ENCODE results near the gene ZNF385B. TPM values are rescaled to one million over a fixed set of nuclear protein-coding genes. Genes with fewer than 3 reads are reported as not detected.

The ZNF385B gene
- total RNA-seq, 1 experiment from 2014 or later, result 9.3 TPM

DNA sequence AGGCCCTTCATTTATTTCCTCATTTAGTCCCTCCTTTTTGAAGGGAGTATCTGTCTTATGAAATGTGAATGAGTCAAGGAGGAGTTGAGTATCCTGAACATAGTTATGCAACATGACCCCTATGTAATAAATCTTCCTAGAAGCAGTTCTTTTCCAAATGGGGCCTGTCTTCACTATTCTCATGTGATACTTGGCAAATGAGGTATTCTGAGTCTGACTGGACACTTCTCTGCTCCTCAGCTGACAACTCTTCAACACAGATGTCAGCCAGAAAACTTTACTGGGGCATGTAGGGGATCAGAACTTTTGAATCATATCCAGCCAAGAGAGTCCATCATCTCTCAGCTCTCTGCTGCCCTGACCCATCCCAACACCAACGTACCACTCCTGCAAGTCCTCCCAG, 291.6 kb downstream of the ZNF385B start:
- Histone ChIP-seq H3K9me3 (ENCODE audit: control insufficient read depth in 1 of 2, insufficient read depth in 1 of 2, low read depth in 1 of 2, low read length in 2 of 2) (no peaks in the 10 kb centered on the region), H3K9ac (ENCODE audit: low read length) (no peak overlapping the region), H3K27me3 (ENCODE audit: insufficient read depth, low read length) (no peaks in the 10 kb centered on the region), H4K20me1 (ENCODE audit: insufficient read depth) (no peaks in the 10 kb centered on the region), H3K79me2 (ENCODE audit: insufficient read depth, low read length) (no peaks in the 10 kb centered on the region), H3K36me3 (ENCODE audit: control insufficient read depth in 1 of 2, insufficient read depth in 2 of 2, low read length in 2 of 2) (no peaks in the 10 kb centered on the region), H3K4me1 (ENCODE audit: control insufficient read depth in 1 of 2, insufficient read depth in 2 of 2, low read length in 2 of 2) (no peaks in the 10 kb centered on the region), H3K4me3 (replicated peaks in 1 of 2; ENCODE audit: low read depth in 1 of 2, low read length in 2 of 2) (no peak overlapping the region), H2AFZ (ENCODE audit: low read depth, low read length, poor library complexity, severe bottlenecking) (no peak overlapping the region), H3K27ac (ENCODE audit: low read depth, low read length) (no peak overlapping the region), H3K9me2 (ENCODE audit: insufficient read depth) (no peaks in the 10 kb centered on the region), H3K4me2 (ENCODE audit: low read length) (no peak overlapping the region)
- no TSS peak for BruUV-seq (replicated peaks)
- ATAC-seq, result no peak
- no peak for DNase-seq (ENCODE audit: low read depth, low spot score)
- intact Hi-C loops (cut with micrococcal nuclease), result no loop called here
- no peak for TF ChIP-seq SRF (IDR thresholded peaks at IDR 0.05; ENCODE audit: low read depth)
- TF ChIP-seq, protein P1, sequence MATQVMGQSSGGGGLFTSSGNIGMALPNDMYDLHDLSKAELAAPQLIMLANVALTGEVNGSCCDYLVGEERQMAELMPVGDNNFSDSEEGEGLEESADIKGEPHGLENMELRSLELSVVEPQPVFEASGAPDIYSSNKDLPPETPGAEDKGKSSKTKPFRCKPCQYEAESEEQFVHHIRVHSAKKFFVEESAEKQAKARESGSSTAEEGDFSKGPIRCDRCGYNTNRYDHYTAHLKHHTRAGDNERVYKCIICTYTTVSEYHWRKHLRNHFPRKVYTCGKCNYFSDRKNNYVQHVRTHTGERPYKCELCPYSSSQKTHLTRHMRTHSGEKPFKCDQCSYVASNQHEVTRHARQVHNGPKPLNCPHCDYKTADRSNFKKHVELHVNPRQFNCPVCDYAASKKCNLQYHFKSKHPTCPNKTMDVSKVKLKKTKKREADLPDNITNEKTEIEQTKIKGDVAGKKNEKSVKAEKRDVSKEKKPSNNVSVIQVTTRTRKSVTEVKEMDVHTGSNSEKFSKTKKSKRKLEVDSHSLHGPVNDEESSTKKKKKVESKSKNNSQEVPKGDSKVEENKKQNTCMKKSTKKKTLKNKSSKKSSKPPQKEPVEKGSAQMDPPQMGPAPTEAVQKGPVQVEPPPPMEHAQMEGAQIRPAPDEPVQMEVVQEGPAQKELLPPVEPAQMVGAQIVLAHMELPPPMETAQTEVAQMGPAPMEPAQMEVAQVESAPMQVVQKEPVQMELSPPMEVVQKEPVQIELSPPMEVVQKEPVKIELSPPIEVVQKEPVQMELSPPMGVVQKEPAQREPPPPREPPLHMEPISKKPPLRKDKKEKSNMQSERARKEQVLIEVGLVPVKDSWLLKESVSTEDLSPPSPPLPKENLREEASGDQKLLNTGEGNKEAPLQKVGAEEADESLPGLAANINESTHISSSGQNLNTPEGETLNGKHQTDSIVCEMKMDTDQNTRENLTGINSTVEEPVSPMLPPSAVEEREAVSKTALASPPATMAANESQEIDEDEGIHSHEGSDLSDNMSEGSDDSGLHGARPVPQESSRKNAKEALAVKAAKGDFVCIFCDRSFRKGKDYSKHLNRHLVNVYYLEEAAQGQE (IDR thresholded peaks at IDR 0.05; ENCODE audit: low read depth), result no peak
- ChIA-PET POLR2A (no interaction called here), CTCF (no interaction called here), RAD21 (ENCODE audit: low non-redundant PET in 1 of 2, low total read pairs in 2 of 2, uncharacterized antibody in 2 of 2, unreplicated experiment in 2 of 2) (no interaction called here)

DNA sequence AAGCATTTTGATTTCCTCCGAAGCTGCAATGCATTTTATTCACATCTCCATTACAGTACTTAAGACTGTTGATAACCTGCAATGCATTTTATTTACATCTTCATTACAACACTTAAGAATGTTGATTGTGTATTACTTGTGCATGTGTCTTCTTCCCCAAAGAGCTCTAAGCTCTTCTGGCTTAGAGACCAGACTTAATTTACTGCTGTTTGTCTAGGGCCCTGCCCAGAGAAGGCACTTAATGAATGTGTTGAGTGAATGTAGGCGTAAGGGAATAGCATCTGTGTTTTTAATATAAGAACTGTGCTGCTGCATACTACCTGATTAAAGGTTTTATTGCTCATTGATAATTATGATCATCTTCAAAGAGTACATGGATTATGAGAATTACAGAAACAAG, 295.6 kb downstream of the ZNF385B start:
- H3K79me2 ChIP-seq (ENCODE audit: insufficient read depth, low read length), result no peaks in the 10 kb centered on the region
- no peaks in the 10 kb centered on the region for H3K9me3 ChIP-seq (ENCODE audit: control insufficient read depth in 1 of 2, insufficient read depth in 1 of 2, low read depth in 1 of 2, low read length in 2 of 2)
- ChIA-PET CTCF (no interaction called here), POLR2A (no interaction called here), RAD21 (ENCODE audit: low non-redundant PET in 1 of 2, low total read pairs in 2 of 2, uncharacterized antibody in 2 of 2, unreplicated experiment in 2 of 2) (no interaction called here)
- no peaks in the 10 kb centered on the region for H4K20me1 ChIP-seq (ENCODE audit: insufficient read depth)
- ATAC-seq (no peak), DNase-seq (ENCODE audit: low read depth, low spot score) (no peak)
- H3K36me3 ChIP-seq (ENCODE audit: control insufficient read depth in 1 of 2, insufficient read depth in 2 of 2, low read length in 2 of 2), result no peaks in the 10 kb centered on the region
- no peaks in the 10 kb centered on the region for H3K27me3 ChIP-seq (ENCODE audit: insufficient read depth, low read length)
- intact Hi-C loops (cut with micrococcal nuclease), result no loop called here
- H3K27ac ChIP-seq (ENCODE audit: low read depth, low read length), result no peak overlapping the region
- H3K4me1 ChIP-seq (ENCODE audit: control insufficient read depth in 1 of 2, insufficient read depth in 2 of 2, low read length in 2 of 2), result no peaks in the 10 kb centered on the region
- no TSS peak for BruUV-seq (replicated peaks)
- TF ChIP-seq RAD21 (IDR thresholded peaks at IDR 0.05; ENCODE audit: low read depth), result no peak
- TF ChIP-seq, protein P2, sequence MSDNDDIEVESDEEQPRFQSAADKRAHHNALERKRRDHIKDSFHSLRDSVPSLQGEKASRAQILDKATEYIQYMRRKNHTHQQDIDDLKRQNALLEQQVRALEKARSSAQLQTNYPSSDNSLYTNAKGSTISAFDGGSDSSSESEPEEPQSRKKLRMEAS (IDR thresholded peaks at IDR 0.05), result no peak
- no peak overlapping the region for H3K4me2 ChIP-seq (ENCODE audit: low read length)
- H3K4me3 ChIP-seq (replicated peaks in 1 of 2; ENCODE audit: low read depth in 1 of 2, low read length in 2 of 2), result no peak overlapping the region
- H2AFZ ChIP-seq (ENCODE audit: low read depth, low read length, poor library complexity, severe bottlenecking), result no peak overlapping the region
- no peaks in the 10 kb centered on the region for H3K9me2 ChIP-seq (ENCODE audit: insufficient read depth)
- no peak overlapping the region for H3K9ac ChIP-seq (ENCODE audit: low read length)

Measured in HCT116 (cell line).